BLaER1 (cell line): ENCODE data around the gene IRF2.

Source experiments
- H3K27ac ChIP-seq: shearing (Covaris generic); formaldehyde crosslinking; 2 replicates; pipeline ENCODE4 v1.8.1; 2022
- H3K27me3 ChIP-seq: shearing (Covaris generic); formaldehyde crosslinking; 2 replicates; pipeline ENCODE4 v1.8.1; 2022
- H3K36me3 ChIP-seq: shearing (Covaris generic); formaldehyde crosslinking; 2 replicates; pipeline ENCODE4 v1.8.1; 2022
- H3K4me1 ChIP-seq: shearing (Covaris generic); formaldehyde crosslinking; 2 replicates; pipeline ENCODE4 v1.8.1; 2022
- H3K4me2 ChIP-seq: shearing (Covaris generic); formaldehyde crosslinking; 2 replicates; pipeline ENCODE4 v1.8.1; 2022
- H3K4me3 ChIP-seq: shearing (Covaris generic); formaldehyde crosslinking; 2 replicates; pipeline ENCODE4 v1.8.1; 2022
- H3K9ac ChIP-seq: shearing (Covaris generic); formaldehyde crosslinking; 2 replicates; pipeline ENCODE4 v1.8.1; 2022
- H3K9me3 ChIP-seq: shearing (Covaris generic); formaldehyde crosslinking; 2 replicates; pipeline ENCODE4 v1.8.1; 2022
- H4K20me1 ChIP-seq: shearing (Covaris generic); formaldehyde crosslinking; 2 replicates; pipeline ENCODE4 v1.8.1; 2022
- Cebpa-rat ChIP-seq: shearing (Covaris generic); IDR thresholded peaks from 2 replicates; pipeline ENCODE4 v1.8.1; 2022

IRF2 gene

GRCh38 chr4:184404047-184404446 lies 70.3 kb downstream of the IRF2 start:
- Histone ChIP-seq H3K36me3 (peaks cover 68% of the 10 kb centered on the region), H3K4me1 (peaks cover 60% of the 10 kb centered on the region), H3K9ac (no peak overlapping the region)

GRCh38 chr4:184403384-184403781 lies 71.0 kb downstream of the IRF2 start:
- Histone ChIP-seq H3K4me3 (no peak overlapping the region), H3K27ac (peak overlapping the region; percentile 36), H3K4me1 (peaks cover 54% of the 10 kb centered on the region), H3K9me3 (no peaks in the 10 kb centered on the region), H3K27me3 (no peaks in the 10 kb centered on the region), H3K9ac (no peak overlapping the region), H3K4me2 (no peak overlapping the region), H4K20me1 (no peaks in the 10 kb centered on the region), H3K36me3 (peaks cover 74% of the 10 kb centered on the region)
- TF ChIP-seq Cebpa-rat = no peak

More at GRCh38 chr4:184404047-184404446, 70.3 kb downstream of the IRF2 start:
- TF ChIP-seq Cebpa-rat = no peak
- no peaks in the 10 kb centered on the region for H3K27me3 ChIP-seq
- H3K9me3 ChIP-seq = no peaks in the 10 kb centered on the region
- no peaks in the 10 kb centered on the region for H4K20me1 ChIP-seq
- no peak overlapping the region for H3K4me2 ChIP-seq
- no peak overlapping the region for H3K27ac ChIP-seq
- H3K4me3 ChIP-seq = no peak overlapping the region

GRCh38 chr4:184402740-184403383 lies 71.5 kb downstream of the IRF2 start:
- Histone ChIP-seq H3K4me1 (peaks cover 54% of the 10 kb centered on the region), H3K27ac (peak overlapping the region; percentile 36; the same call in 1 of the 2 replicates)

GRCh38 chr4:184402239-184402638 lies 72.1 kb downstream of the IRF2 start:
- H3K4me3 ChIP-seq = no peak overlapping the region
- H3K9ac ChIP-seq = no peak overlapping the region
- H3K27me3 ChIP-seq = no peaks in the 10 kb centered on the region
- no peak for TF ChIP-seq Cebpa-rat
- no peak overlapping the region; the same call in 1 of the 2 replicates for H3K27ac ChIP-seq
- peaks cover 54% of the 10 kb centered on the region for H3K4me1 ChIP-seq
- peaks cover 85% of the 10 kb centered on the region for H3K36me3 ChIP-seq
- H3K4me2 ChIP-seq = no peak overlapping the region
- no peaks in the 10 kb centered on the region for H4K20me1 ChIP-seq
- no peaks in the 10 kb centered on the region for H3K9me3 ChIP-seq

More at GRCh38 chr4:184402740-184403383, 71.5 kb downstream of the IRF2 start:
- TF ChIP-seq Cebpa-rat = no peak
- no peaks in the 10 kb centered on the region for H4K20me1 ChIP-seq
- no peaks in the 10 kb centered on the region for H3K9me3 ChIP-seq
- H3K27me3 ChIP-seq = no peaks in the 10 kb centered on the region
- no peak overlapping the region for H3K4me2 ChIP-seq
- peaks cover 80% of the 10 kb centered on the region for H3K36me3 ChIP-seq
- H3K4me3 ChIP-seq = no peak overlapping the region
- no peak overlapping the region for H3K9ac ChIP-seq

- H3K4me1 ChIP-seq = peaks cover 54% of the 10 kb centered on the region
- no peaks in the 10 kb centered on the region for H3K9me3 ChIP-seq
- no peaks in the 10 kb centered on the region for H4K20me1 ChIP-seq
- no peak overlapping the region for H3K4me2 ChIP-seq
- no peak overlapping the region for H3K27ac ChIP-seq
- no peak overlapping the region for H3K4me3 ChIP-seq
- no peaks in the 10 kb centered on the region for H3K27me3 ChIP-seq
- no peak overlapping the region for H3K9ac ChIP-seq
- H3K36me3 ChIP-seq = peaks cover 85% of the 10 kb centered on the region
- no peak for TF ChIP-seq Cebpa-rat
Observed at GRCh38 chr4:184401397-184402171, 72.8 kb downstream of the IRF2 start.

- Histone ChIP-seq H3K27ac (no peak overlapping the region), H4K20me1 (no peaks in the 10 kb centered on the region), H3K4me1 (peaks cover 54% of the 10 kb centered on the region), H3K27me3 (no peaks in the 10 kb centered on the region), H3K9me3 (no peaks in the 10 kb centered on the region), H3K36me3 (peaks cover 84% of the 10 kb centered on the region), H3K9ac (no peak overlapping the region), H3K4me2 (no peak overlapping the region), H3K4me3 (no peak overlapping the region)
- no peak for TF ChIP-seq Cebpa-rat
Observed at GRCh38 chr4:184400891-184401290, 73.5 kb downstream of the IRF2 start.

- H4K20me1 ChIP-seq = no peaks in the 10 kb centered on the region
Observed at GRCh38 chr4:184400375-184400870, 73.9 kb downstream of the IRF2 start.

GRCh38 chr4:184399512-184399908 lies 74.8 kb downstream of the IRF2 start:
- H3K4me1 ChIP-seq = peaks cover 53% of the 10 kb centered on the region
- no peak overlapping the region for H3K4me2 ChIP-seq
- H3K4me3 ChIP-seq = no peak overlapping the region
- TF ChIP-seq Cebpa-rat = no peak
- H3K27ac ChIP-seq = peak overlapping the region; percentile 40; the same call in 1 of the 2 replicates
- no peak overlapping the region for H3K9ac ChIP-seq
- H3K36me3 ChIP-seq = peaks cover 70% of the 10 kb centered on the region
- H4K20me1 ChIP-seq = no peaks in the 10 kb centered on the region
- no peaks in the 10 kb centered on the region for H3K9me3 ChIP-seq
- H3K27me3 ChIP-seq = no peaks in the 10 kb centered on the region

More at GRCh38 chr4:184400375-184400870, 73.9 kb downstream of the IRF2 start:
- Histone ChIP-seq H3K4me3 (no peak overlapping the region), H3K27ac (no peak overlapping the region), H3K36me3 (peaks cover 80% of the 10 kb centered on the region), H3K9ac (no peak overlapping the region), H3K9me3 (no peaks in the 10 kb centered on the region), H3K4me1 (peaks cover 54% of the 10 kb centered on the region), H3K27me3 (no peaks in the 10 kb centered on the region), H3K4me2 (no peak overlapping the region)
- no peak for TF ChIP-seq Cebpa-rat

- H3K27ac ChIP-seq = peak overlapping the region; percentile 40; the same call in 1 of the 2 replicates
- no peak overlapping the region for H3K9ac ChIP-seq
- H3K36me3 ChIP-seq = peaks cover 66% of the 10 kb centered on the region
- peaks cover 54% of the 10 kb centered on the region for H3K4me1 ChIP-seq
- no peaks in the 10 kb centered on the region for H4K20me1 ChIP-seq
- no peak for TF ChIP-seq Cebpa-rat
- no peaks in the 10 kb centered on the region for H3K9me3 ChIP-seq
- no peaks in the 10 kb centered on the region for H3K27me3 ChIP-seq
- no peak overlapping the region for H3K4me2 ChIP-seq
- no peak overlapping the region for H3K4me3 ChIP-seq
Observed at GRCh38 chr4:184398741-184399511, 75.4 kb downstream of the IRF2 start.
